Measurements from ENCODE around the gene S100A7A. TPM values are rescaled to one million over a fixed set of nuclear protein-coding genes. Genes with fewer than 3 reads are reported as not detected.

S100A7A gene
- total RNA-seq, 1 donor from 2014 or later: not detected

DNA sequence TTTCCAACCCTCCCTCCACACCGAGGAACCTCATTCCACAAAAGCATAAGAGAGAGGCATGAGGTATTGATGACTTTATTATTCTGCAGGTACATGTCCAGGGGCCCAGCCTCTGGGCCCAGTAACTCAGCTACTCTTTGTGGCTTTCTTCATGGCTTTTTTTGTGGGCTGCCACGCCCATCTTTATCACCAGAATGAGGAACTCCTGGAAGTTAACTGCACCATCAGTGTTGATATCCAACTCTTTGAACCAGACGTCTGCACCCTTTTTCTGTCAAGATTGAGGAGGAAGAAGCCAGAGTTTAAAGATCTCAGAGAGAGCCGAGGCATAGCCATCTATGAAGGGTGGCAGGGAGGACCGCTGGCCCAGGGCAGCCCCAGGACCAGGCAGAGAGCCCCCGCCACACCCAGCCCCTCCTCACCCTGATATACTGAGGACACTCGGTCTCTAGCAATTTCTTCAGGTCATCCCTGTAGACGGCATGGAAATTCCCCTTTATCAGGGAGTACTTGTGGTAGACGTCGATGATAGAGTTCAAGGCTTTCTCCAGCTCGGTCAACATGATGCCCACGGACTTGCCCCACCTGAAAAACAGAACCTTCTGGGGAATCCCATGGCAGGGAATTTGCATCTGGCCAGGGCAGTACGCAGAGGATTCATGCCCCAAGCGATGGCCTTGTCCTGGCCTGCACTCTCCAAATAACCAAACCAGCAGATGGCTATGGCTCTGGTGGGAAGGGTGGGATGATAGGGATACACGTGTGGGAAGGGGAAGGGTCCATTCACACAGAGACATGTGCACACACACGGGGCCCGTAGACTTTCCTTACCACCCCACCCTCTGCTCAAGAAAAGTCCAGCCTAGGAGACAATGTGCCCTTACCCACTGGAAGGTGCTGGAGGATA, 26.1 kb upstream of the S100A7A start:
- DNase-seq (ENCODE audit: low spot score): no peak
- H3K27ac Mint-ChIP-seq (ENCODE audit: unreplicated experiment): no peak overlapping the region
- H3K4me1 Mint-ChIP-seq (ENCODE audit: unreplicated experiment): no peaks in the 10 kb centered on the region
- TF ChIP-seq, protein P1, sequence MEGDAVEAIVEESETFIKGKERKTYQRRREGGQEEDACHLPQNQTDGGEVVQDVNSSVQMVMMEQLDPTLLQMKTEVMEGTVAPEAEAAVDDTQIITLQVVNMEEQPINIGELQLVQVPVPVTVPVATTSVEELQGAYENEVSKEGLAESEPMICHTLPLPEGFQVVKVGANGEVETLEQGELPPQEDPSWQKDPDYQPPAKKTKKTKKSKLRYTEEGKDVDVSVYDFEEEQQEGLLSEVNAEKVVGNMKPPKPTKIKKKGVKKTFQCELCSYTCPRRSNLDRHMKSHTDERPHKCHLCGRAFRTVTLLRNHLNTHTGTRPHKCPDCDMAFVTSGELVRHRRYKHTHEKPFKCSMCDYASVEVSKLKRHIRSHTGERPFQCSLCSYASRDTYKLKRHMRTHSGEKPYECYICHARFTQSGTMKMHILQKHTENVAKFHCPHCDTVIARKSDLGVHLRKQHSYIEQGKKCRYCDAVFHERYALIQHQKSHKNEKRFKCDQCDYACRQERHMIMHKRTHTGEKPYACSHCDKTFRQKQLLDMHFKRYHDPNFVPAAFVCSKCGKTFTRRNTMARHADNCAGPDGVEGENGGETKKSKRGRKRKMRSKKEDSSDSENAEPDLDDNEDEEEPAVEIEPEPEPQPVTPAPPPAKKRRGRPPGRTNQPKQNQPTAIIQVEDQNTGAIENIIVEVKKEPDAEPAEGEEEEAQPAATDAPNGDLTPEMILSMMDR (IDR thresholded peaks at IDR 0.05; ENCODE audit: unreplicated experiment): no peak
- H3K36me3 Mint-ChIP-seq (ENCODE audit: low read depth, unreplicated experiment): no peaks in the 10 kb centered on the region
- H3K9me3 Mint-ChIP-seq (ENCODE audit: unreplicated experiment): no peaks in the 10 kb centered on the region
- H3K4me3 Mint-ChIP-seq (ENCODE audit: unreplicated experiment): no peak overlapping the region
- H3K27me3 Mint-ChIP-seq (ENCODE audit: unreplicated experiment): peaks cover 1% of the 10 kb centered on the region

DNA sequence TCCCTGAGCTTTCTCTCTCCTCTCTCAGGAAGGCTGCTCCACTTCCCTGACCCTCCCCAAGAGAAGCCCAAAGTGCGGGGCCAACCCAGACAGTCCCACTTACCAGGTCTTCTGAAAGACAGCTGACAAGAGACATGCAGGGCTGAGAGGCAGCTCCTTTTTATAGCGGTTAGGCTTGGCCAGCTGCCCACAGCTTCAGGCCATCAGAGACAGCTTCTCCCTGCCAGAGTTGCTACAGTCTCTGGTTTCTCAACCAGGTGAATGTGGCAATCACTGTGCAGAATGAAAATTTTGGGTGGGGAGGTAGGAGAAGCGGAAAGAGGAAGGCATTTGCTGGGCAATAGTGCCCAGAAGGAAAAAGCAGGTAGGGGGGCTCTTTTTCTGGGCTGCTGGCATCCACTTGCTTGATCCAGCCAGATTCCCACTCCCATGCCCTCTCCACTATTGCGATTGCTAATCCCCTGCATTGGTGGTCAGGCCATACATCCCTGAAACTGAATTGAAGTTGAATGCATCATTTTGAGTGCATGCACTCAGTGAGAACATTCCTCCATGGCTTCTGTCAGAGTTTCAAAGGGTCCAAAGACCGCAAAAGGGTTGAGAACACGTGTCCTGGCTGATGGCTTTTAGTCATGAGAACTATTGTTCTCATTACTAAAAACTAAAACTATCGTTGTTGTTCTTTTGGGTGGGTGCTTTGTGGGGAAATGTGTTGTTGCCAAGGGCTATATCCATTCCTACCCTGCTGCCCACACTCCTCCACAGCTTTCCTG, 25.2 kb upstream of the S100A7A start, which contains the start of gene S100A8:
TSS of gene S100A8 (minus strand) at position 136 of the 773 bp plus-strand sequence. CDS start 538 bp downstream, outside the sequence.
- DNase-seq (ENCODE audit: low spot score): no peak
- Mint-ChIP-seq H3K27me3 (ENCODE audit: unreplicated experiment) (peaks cover 1% of the 10 kb centered on the region), H3K4me1 (ENCODE audit: unreplicated experiment) (no peaks in the 10 kb centered on the region), H3K27ac (ENCODE audit: unreplicated experiment) (no peak within 1 kb of the TSS), H3K4me3 (ENCODE audit: unreplicated experiment) (no peak within 1 kb of the TSS), H3K36me3 (ENCODE audit: low read depth, unreplicated experiment) (no peaks in the 10 kb centered on the region), H3K9me3 (ENCODE audit: unreplicated experiment) (no peaks in the 10 kb centered on the region)
- TF ChIP-seq, protein P1 (IDR thresholded peaks at IDR 0.05; ENCODE audit: unreplicated experiment): no peak

DNA sequence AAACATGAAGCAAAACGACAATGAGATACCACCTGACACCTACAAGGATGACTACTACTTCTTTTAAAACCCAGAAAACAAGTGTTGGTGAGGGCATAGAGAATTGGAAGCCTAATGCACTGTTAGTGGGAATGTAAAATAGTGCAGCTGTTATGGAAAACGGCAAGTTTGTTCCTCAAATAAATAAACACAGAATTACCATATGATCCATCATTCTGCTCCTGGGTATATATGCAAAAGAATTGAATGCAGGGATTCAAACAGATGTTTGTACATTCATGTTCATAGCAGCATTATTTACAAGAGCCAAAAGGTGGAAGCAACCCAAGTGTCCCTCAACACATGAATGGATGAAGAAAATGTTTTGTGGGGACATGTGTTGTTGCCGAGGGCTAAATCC, 24.1 kb upstream of the S100A7A start:
- H3K4me1 Mint-ChIP-seq (ENCODE audit: unreplicated experiment): no peaks in the 10 kb centered on the region

DNA sequence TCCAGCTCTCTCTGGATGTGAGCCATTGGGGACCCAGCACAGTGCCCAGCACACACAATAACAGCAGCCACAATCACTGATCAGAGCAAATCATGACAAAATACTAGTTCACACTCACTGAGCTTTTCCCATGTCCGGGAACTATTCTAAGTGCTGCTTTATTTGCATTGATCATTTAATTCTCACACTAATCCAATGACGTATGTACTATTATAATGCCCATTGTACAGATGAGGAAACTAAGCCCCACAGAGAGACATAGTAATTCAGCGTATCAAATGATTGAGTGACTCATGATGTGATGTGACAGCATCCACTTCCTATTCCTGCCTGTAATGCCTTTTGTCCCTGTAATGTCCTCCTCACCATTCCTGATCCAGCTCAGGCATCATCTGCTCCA, 23.5 kb upstream of the S100A7A start:
- Mint-ChIP-seq H3K4me3 (ENCODE audit: unreplicated experiment) (no peak overlapping the region), H3K27me3 (ENCODE audit: unreplicated experiment) (peaks cover 1% of the 10 kb centered on the region), H3K36me3 (ENCODE audit: low read depth, unreplicated experiment) (no peaks in the 10 kb centered on the region), H3K9me3 (ENCODE audit: unreplicated experiment) (no peaks in the 10 kb centered on the region), H3K27ac (ENCODE audit: unreplicated experiment) (peak overlapping the region; percentile 53), H3K4me1 (ENCODE audit: unreplicated experiment) (no peaks in the 10 kb centered on the region)
- no peak for DNase-seq (ENCODE audit: low spot score)
- TF ChIP-seq, protein P1 (IDR thresholded peaks at IDR 0.05; ENCODE audit: unreplicated experiment): no peak

More for the DNA sequence above, 24.1 kb upstream of the S100A7A start:
- no peak for DNase-seq (ENCODE audit: low spot score)
- Mint-ChIP-seq H3K36me3 (ENCODE audit: low read depth, unreplicated experiment) (no peaks in the 10 kb centered on the region), H3K27ac (ENCODE audit: unreplicated experiment) (no peak overlapping the region), H3K9me3 (ENCODE audit: unreplicated experiment) (no peaks in the 10 kb centered on the region), H3K27me3 (ENCODE audit: unreplicated experiment) (peaks cover 1% of the 10 kb centered on the region), H3K4me3 (ENCODE audit: unreplicated experiment) (no peak overlapping the region)
- TF ChIP-seq, protein P1 (IDR thresholded peaks at IDR 0.05; ENCODE audit: unreplicated experiment): no peak

All from endothelial cell (in vitro differentiated cells).